PFSK-1 (cell line): ENCODE results near the gene CLEC16A.

ENCODE experiments used
- FOXP2 ChIP-seq: optimal IDR thresholded peaks from 2 replicates; pipeline ENCODE3; 2011; ENCODE audit warnings: borderline replicate concordance, control low read depth, inconsistent platforms; ENCODE audit not compliant: insufficient read depth; ENCODE audit errors: extremely low read length, extremely low read depth
- POLR2AphosphoS5 ChIP-seq: IDR thresholded peaks from 2 replicates; pipeline ENCODE4 v1.6.1; 2012; ENCODE audit warnings: low read depth, mild to moderate bottlenecking, control low read depth, low read length, moderate library complexity
- SIN3A ChIP-seq: IDR thresholded peaks from 2 replicates; pipeline ENCODE4 v1.6.1; 2012; ENCODE audit warnings: mild to moderate bottlenecking, low read length, moderate library complexity, borderline replicate concordance; ENCODE audit not compliant: insufficient read depth
- TAF1 ChIP-seq: IDR thresholded peaks from 2 replicates; pipeline ENCODE4 v1.6.1; 2012; ENCODE audit warnings: low read length, control low read depth, borderline replicate concordance; ENCODE audit not compliant: insufficient read depth
- TF ChIP-seq, protein P1 (sequence below), 2 experiments: IDR thresholded peaks; 2 replicates each; pipeline versions ENCODE4 v1.6.1 to v1.8.0; 2011 to 2012; ENCODE audit warnings: low read depth in 2 of 2, low read length in 2 of 2, control low read depth in 1 of 2, inconsistent platforms in 1 of 2, mild to moderate bottlenecking in 1 of 2, moderate library complexity in 1 of 2; ENCODE audit not compliant: insufficient read depth in 1 of 2

CLEC16A gene

DNA sequence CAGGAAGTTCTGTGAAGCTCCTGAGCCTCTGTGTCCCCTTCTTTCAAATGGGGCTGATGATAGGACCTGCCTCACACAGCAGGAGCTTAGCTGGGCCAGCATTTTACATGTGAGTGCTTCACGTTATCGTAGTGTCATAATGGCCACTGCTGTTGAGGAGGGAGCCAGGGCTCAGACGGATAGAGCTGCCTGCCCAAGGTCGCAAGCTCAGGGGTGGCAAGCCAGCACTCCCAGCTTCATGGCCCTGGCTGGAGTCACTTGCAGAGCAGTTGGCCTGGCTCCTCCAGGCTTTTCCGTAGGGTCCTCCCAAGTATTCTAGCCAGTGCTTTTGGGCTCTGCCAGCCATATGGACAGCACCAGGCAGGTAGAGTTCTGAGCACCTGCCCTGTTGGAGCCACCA is 196.5 kb downstream of the CLEC16A start:
- TF ChIP-seq POLR2AphosphoS5 = no peak
- TF ChIP-seq, protein P1, sequence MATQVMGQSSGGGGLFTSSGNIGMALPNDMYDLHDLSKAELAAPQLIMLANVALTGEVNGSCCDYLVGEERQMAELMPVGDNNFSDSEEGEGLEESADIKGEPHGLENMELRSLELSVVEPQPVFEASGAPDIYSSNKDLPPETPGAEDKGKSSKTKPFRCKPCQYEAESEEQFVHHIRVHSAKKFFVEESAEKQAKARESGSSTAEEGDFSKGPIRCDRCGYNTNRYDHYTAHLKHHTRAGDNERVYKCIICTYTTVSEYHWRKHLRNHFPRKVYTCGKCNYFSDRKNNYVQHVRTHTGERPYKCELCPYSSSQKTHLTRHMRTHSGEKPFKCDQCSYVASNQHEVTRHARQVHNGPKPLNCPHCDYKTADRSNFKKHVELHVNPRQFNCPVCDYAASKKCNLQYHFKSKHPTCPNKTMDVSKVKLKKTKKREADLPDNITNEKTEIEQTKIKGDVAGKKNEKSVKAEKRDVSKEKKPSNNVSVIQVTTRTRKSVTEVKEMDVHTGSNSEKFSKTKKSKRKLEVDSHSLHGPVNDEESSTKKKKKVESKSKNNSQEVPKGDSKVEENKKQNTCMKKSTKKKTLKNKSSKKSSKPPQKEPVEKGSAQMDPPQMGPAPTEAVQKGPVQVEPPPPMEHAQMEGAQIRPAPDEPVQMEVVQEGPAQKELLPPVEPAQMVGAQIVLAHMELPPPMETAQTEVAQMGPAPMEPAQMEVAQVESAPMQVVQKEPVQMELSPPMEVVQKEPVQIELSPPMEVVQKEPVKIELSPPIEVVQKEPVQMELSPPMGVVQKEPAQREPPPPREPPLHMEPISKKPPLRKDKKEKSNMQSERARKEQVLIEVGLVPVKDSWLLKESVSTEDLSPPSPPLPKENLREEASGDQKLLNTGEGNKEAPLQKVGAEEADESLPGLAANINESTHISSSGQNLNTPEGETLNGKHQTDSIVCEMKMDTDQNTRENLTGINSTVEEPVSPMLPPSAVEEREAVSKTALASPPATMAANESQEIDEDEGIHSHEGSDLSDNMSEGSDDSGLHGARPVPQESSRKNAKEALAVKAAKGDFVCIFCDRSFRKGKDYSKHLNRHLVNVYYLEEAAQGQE (IDR thresholded peaks at IDR 0.05; ENCODE audit: insufficient read depth in 1 of 2, low read depth in 2 of 2, low read length in 2 of 2) = no peak
- TF ChIP-seq FOXP2 = no peak
- no peak for TF ChIP-seq SIN3A
- no peak for TF ChIP-seq TAF1

DNA sequence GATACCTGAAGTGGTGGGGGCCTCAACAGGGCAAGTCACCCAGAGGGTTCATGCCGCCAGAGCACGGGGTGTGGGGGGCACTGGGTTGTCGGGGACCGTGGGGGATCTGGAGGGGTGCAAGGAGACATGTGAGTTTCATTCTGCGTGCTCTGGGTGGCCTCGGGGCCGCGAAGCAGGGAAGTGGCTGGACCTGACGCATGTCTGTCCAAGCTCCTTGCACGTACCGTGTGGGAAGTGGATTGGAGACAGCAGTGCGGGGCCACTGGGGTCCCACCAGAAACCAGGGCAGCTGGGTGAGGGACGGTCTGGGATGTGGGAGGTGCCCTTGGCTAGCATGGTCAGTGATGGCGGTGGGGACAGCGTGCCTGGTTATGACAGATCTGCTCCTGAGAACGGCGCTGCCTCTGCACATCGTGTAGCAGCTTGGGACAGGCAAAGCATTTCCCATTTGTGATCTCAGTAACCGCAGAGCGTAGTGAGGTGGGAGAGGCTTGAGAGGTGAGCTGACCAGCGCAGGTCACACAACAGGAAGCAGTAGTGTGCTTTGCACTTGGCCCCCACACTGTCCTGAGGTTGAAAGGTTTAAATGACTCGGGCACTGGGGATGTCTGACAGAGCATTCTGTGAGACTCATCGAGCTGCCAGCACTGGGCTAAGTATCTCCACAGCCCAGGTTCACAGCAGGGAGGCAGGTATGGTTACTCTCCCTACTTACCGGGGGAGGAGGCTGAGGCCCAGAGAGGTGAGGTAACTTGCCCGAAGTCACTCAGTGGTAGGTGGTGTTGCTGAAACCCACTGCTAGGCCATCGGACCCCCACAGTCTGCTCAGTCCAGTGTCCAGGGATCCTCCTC is 197.3 kb downstream of the CLEC16A start:
- TF ChIP-seq FOXP2 (no peak), TAF1 (no peak), POLR2AphosphoS5 (no peak), SIN3A (no peak)
- TF ChIP-seq, protein P1 (IDR thresholded peaks at IDR 0.05; ENCODE audit: insufficient read depth in 1 of 2, low read depth in 2 of 2, low read length in 2 of 2) = no peak

- TF ChIP-seq POLR2AphosphoS5 (no peak), SIN3A (no peak), TAF1 (no peak)
Observed at GRCh38 chr16:11142261-11142630, 197.9 kb downstream of the CLEC16A start.

GRCh38 chr16:11142951-11143350 is 198.6 kb downstream of the CLEC16A start:
- no peak for TF ChIP-seq FOXP2
- TF ChIP-seq, protein P1 (IDR thresholded peaks at IDR 0.05; ENCODE audit: insufficient read depth in 1 of 2, low read depth in 2 of 2, low read length in 2 of 2) = no peak
- no peak for TF ChIP-seq SIN3A
- no peak for TF ChIP-seq TAF1
- TF ChIP-seq POLR2AphosphoS5 = no peak

DNA sequence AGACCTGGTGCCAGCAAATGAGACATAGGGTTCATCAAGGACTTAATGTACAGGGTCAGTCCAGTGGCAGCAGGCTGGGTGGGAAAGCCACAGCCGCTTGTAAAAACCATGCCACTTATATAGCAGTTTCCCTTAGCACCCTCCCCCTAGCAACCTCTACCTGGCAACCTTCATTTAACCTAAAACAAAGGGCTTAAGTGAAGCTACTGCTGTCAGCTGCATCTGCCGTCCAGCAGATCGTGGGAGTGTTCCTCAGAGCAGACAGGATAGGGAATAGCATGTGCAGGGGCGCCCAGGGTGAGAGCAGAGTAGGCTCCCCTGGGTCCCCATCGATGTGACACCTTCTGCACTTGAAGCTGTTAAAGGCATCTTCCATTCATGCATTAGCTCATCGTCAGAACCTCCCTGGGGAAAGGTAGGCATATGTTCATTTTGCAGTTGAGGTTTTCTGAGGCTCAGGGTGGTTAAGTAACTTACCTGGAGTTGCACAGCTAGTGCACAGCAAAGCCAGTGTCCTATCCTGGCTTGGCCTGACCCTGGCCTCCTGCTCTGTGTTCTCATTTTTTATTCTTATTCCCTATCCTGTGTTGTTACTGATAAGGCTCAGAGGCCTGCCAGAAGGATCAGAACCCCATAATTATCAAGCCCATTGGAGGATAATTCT is 199.1 kb downstream of the CLEC16A start:
- TF ChIP-seq, protein P1 (IDR thresholded peaks at IDR 0.05; ENCODE audit: insufficient read depth in 1 of 2, low read depth in 2 of 2, low read length in 2 of 2) = no peak
- no peak for TF ChIP-seq TAF1
- no peak for TF ChIP-seq POLR2AphosphoS5
- TF ChIP-seq SIN3A = no peak
- no peak for TF ChIP-seq FOXP2
